Measurements from ENCODE around the gene MFSD2A. TPM values are rescaled to one million over a fixed set of nuclear protein-coding genes. Genes with fewer than 3 reads are reported as not detected.

Gene MFSD2A
- total and polyA plus RNA-seq, 10 of the 15 experiments (the other 5 are each of a cell fraction or from before 2014, with no cell fraction given): 0.84 to 30.1 (median 15.2) TPM

DNA sequence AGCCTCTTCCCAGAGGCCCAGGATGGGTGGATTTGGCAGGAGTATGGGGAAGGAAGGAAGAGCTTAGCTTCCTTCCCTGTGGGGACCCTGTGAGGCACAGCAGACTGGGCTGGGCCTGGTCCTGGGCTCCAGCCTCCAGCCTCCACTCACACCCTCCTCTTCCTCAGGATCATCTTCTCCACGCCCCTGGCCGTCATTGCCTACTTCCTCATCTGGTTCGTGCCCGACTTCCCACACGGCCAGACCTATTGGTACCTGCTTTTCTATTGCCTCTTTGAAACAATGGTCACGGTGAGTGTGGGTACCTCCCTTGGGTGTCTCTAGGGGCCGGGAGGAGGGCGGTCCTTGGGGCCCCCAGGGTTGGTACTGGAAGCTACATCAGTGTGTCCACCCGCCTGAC lies 10.1 kb downstream of the MFSD2A start (continued):
- TF ChIP-seq, protein P1, sequence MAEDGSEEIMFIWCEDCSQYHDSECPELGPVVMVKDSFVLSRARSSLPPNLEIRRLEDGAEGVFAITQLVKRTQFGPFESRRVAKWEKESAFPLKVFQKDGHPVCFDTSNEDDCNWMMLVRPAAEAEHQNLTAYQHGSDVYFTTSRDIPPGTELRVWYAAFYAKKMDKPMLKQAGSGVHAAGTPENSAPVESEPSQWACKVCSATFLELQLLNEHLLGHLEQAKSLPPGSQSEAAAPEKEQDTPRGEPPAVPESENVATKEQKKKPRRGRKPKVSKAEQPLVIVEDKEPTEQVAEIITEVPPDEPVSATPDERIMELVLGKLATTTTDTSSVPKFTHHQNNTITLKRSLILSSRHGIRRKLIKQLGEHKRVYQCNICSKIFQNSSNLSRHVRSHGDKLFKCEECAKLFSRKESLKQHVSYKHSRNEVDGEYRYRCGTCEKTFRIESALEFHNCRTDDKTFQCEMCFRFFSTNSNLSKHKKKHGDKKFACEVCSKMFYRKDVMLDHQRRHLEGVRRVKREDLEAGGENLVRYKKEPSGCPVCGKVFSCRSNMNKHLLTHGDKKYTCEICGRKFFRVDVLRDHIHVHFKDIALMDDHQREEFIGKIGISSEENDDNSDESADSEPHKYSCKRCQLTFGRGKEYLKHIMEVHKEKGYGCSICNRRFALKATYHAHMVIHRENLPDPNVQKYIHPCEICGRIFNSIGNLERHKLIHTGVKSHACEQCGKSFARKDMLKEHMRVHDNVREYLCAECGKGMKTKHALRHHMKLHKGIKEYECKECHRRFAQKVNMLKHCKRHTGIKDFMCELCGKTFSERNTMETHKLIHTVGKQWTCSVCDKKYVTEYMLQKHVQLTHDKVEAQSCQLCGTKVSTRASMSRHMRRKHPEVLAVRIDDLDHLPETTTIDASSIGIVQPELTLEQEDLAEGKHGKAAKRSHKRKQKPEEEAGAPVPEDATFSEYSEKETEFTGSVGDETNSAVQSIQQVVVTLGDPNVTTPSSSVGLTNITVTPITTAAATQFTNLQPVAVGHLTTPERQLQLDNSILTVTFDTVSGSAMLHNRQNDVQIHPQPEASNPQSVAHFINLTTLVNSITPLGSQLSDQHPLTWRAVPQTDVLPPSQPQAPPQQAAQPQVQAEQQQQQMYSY (CRISPR knock-in tag; IDR thresholded peaks at IDR 0.05): no peak
- TF ChIP-seq POLR2A (IDR thresholded peaks at IDR 0.05; ENCODE audit: low read depth, low read length): no peak; the same call in 1 of the 2 replicates
- no peak for TF ChIP-seq NR2C1 (IDR thresholded peaks at IDR 0.05)
- TF ChIP-seq TCF7 (IDR thresholded peaks at IDR 0.05; ENCODE audit: borderline replicate concordance): no peak

DNA sequence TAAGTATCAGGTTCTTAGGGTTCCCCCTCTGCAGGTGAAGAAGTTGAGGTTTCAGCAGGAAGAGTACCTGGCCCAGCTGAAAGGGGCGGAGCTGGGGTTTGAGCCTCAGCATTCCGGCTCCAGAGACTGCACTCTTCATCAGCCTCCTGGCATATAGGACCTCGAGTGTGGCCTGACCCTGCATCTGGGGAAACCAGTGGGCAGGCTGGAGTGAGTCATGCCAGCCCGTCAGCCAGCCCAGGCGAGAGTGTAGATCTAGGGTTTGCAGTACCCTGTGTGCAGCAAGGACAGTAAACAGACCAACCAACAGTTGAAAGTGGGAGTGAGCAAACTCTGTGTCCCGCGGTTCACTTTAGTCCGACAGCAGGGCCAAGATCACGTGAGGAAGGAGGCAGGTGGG lies 14.1 kb downstream of the MFSD2A start:
- Histone ChIP-seq H3K4me3 (no peak overlapping the region), H3K9ac (ENCODE audit: control insufficient read depth, insufficient read depth, low read length) (no peak overlapping the region), H3K4me2 (ENCODE audit: control insufficient read depth, insufficient read depth) (no peak overlapping the region), H2AFZ (ENCODE audit: control insufficient read depth, low read depth, low read length) (no peak overlapping the region), H3K9me3 (replicated peaks; ENCODE audit: control insufficient read depth, insufficient read depth, low read length) (no peaks in the 10 kb centered on the region), H3K36me3 (ENCODE audit: control insufficient read depth in 2 of 2, insufficient read depth in 2 of 2, low read length in 1 of 2) (peaks cover 26 to 31% of the 10 kb centered on the region in 2 experiments), H3K4me1 (ENCODE audit: control insufficient read depth, insufficient read depth, low read length) (no peaks in the 10 kb centered on the region), H3K27ac (ENCODE audit: control insufficient read depth, insufficient read depth) (no peak overlapping the region), H3K27me3 (replicated peaks in 1 of 2; ENCODE audit: control insufficient read depth in 2 of 2, insufficient read depth in 2 of 2, low read length in 1 of 2) (no peaks in the 10 kb centered on the region), H3K79me2 (ENCODE audit: control insufficient read depth, insufficient read depth, low read length) (no peaks in the 10 kb centered on the region), H4K20me1 (ENCODE audit: control insufficient read depth, insufficient read depth) (no peaks in the 10 kb centered on the region)
- ATAC-seq (no peak), DNase-seq (ENCODE audit: low read depth, low spot score) (no peak), FAIRE-seq (no peak)
- BruUV-seq (replicated peaks): no TSS peak
- intact Hi-C loops (cut with micrococcal nuclease; ENCODE audit: unreplicated experiment) (no loop called here), in situ Hi-C loops (cut with MboI) (no loop called here)
- ChIA-PET POLR2A (interaction anchor here (1.6 kb wide), 1 partner anchor 29 kb away, joined by 3 read pairs; no protein-coding TSS in a partner anchor), CTCF (interaction anchor here (1.5 to 11.5 kb wide), 4 partner anchors 51 to 153 kb away, joined by 3 to 261 read pairs (median 96); no protein-coding TSS in a partner anchor), RAD21 (ENCODE audit: unreplicated experiment) (interaction anchor here (6.5 kb wide), 1 partner anchor 51 kb away, joined by 115 read pairs; no protein-coding TSS in a partner anchor), SMC1A (ENCODE audit: uncharacterized antibody, unreplicated experiment) (interaction anchor here (2.0 to 6.8 kb wide), 4 partner anchors 11 to 62 kb away, joined by 6 to 93 read pairs (median 14); no protein-coding TSS in a partner anchor)
- WGBS (ENCODE audit: insufficient coverage, insufficient replicate concordance, low lambda C conversion rate, missing lambda C conversion rate): 89% methylated on average over 9 of the region's 9 CpGs
- TF ChIP-seq PML (IDR thresholded peaks at IDR 0.05; ENCODE audit: low read length): no peak
- no peak for TF ChIP-seq SMAD1 (IDR thresholded peaks at IDR 0.05; ENCODE audit: low read depth, partially characterized antibody)
- no peak for TF ChIP-seq ZNF622 (IDR thresholded peaks at IDR 0.05)
- TF ChIP-seq ZNF384 (IDR thresholded peaks at IDR 0.05; ENCODE audit: borderline replicate concordance, low read depth, low read length): no peak
- TF ChIP-seq ATF7 (IDR thresholded peaks at IDR 0.05; ENCODE audit: low read depth): no peak
- TF ChIP-seq STAT3 (IDR thresholded peaks at IDR 0.05; ENCODE audit: low read depth, low read length): no peak
- no peak for TF ChIP-seq CREM (IDR thresholded peaks at IDR 0.05; ENCODE audit: low read depth)
- no peak for TF ChIP-seq SIX5 (IDR thresholded peaks at IDR 0.05; ENCODE audit: low read depth, low read length, severe bottlenecking)
- no peak for TF ChIP-seq RCOR1 (conservative IDR thresholded peaks at IDR 0.05; ENCODE audit: low read depth, low read length)
- TF ChIP-seq SMAD5 (IDR thresholded peaks at IDR 0.05; ENCODE audit: low read depth): no peak
- TF ChIP-seq REST (IDR thresholded peaks at IDR 0.05; ENCODE audit: low read depth, low read length): no peak
- no peak for TF ChIP-seq NR2C2 (IDR thresholded peaks at IDR 0.05; ENCODE audit: borderline replicate concordance, control insufficient read depth, insufficient read length, low read depth)
- no peak for TF ChIP-seq KAT2A (conservative IDR thresholded peaks at IDR 0.05; ENCODE audit: control insufficient read depth, low read depth, low read length)

Data from GM12878 (cell line).